GM23338 (cell line): ENCODE measurements around the gene RHOXF2. TPM values are rescaled to one million over a fixed set of nuclear protein-coding genes. Genes with fewer than 3 reads are reported as not detected.

ENCODE experiments used
- ATAC-seq: fragments of 200-7000 bp; cut with Tn5 transposase; 3 replicates; pipeline ENCODE4 v1.9.1; 2020
- DNase-seq: peaks from one replicate; pipeline ENCODE4 v3.0.0-alpha.2; 2015; ENCODE audit warnings: low spot score
- H2AFZ ChIP-seq: fragments of 200-600 bp; sonication (generic); 2 replicates; pipeline ENCODE4 v1.8.0; 2016; ENCODE audit warnings: antibody characterized with exemption, mild to moderate bottlenecking, moderate library complexity
- H3F3A ChIP-seq: fragments of 200-600 bp; sonication (generic); replicated peaks from 2 replicates; pipeline ENCODE4 v1.8.0; 2017; ENCODE audit warnings: antibody characterized with exemption, mixed run types, low read depth
- H3K27ac ChIP-seq: fragments of 200-600 bp; sonication (generic); 2 replicates; pipeline ENCODE4 v1.6.1; 2016; ENCODE audit warnings: low read depth
- H3K27me3 ChIP-seq: fragments of 200-600 bp; sonication (generic); 2 replicates; pipeline ENCODE4 v1.8.0; 2016; ENCODE audit warnings: mild to moderate bottlenecking, mixed run types, moderate library complexity; ENCODE audit not compliant: insufficient read depth
- H3K36me3 ChIP-seq: fragments of 200-600 bp; sonication (generic); 2 replicates; pipeline ENCODE4 v1.8.0; 2016; ENCODE audit warnings: mild to moderate bottlenecking; ENCODE audit not compliant: insufficient read depth
- H3K4me1 ChIP-seq: fragments of 200-600 bp; sonication (generic); 2 replicates; pipeline ENCODE4 v1.8.0; 2016; ENCODE audit warnings: mild to moderate bottlenecking, moderate library complexity; ENCODE audit not compliant: insufficient read depth
- H3K4me2 ChIP-seq: fragments of 200-600 bp; sonication (generic); 2 replicates; pipeline ENCODE4 v1.7.1; 2017; ENCODE audit warnings: mixed run types
- H3K4me3 ChIP-seq: fragments of 200-600 bp; sonication (generic); 2 replicates; pipeline ENCODE4 v1.6.1; 2016; ENCODE audit warnings: mixed run types
- H3K79me2 ChIP-seq: fragments of 200-600 bp; sonication (generic); replicated peaks from 2 replicates; pipeline ENCODE4 v1.8.0; 2017; ENCODE audit warnings: mild to moderate bottlenecking; ENCODE audit not compliant: insufficient read depth
- H3K9me2 ChIP-seq: fragments of 200-600 bp; sonication (generic); 2 replicates; pipeline ENCODE4 v1.8.0; 2017; ENCODE audit not compliant: insufficient read depth
- H4K20me1 ChIP-seq: fragments of 200-600 bp; sonication (generic); replicated peaks from 2 replicates; pipeline ENCODE4 v1.8.0; 2017; ENCODE audit warnings: mild to moderate bottlenecking; ENCODE audit not compliant: insufficient read depth
- H3K27ac Mint-ChIP-seq: 2 replicates; pipeline ENCODE4 v1.8.0; 2020; ENCODE audit warnings: inconsistent platforms, mild to moderate bottlenecking, moderate library complexity, mixed read lengths
- H3K27me3 Mint-ChIP-seq: 3 replicates; pipeline ENCODE4 v1.8.0; 2022; ENCODE audit warnings: low read depth, mild to moderate bottlenecking, moderate library complexity, mixed read lengths, inconsistent platforms; ENCODE audit not compliant: insufficient read depth, poor library complexity
- H3K36me3 Mint-ChIP-seq: 3 replicates; pipeline ENCODE4 v1.8.0; 2021; ENCODE audit warnings: low read depth, mild to moderate bottlenecking, inconsistent platforms, moderate library complexity, mixed read lengths
- H3K4me1 Mint-ChIP-seq: 3 replicates; pipeline ENCODE4 v1.8.0; 2020; ENCODE audit warnings: mild to moderate bottlenecking, inconsistent platforms, mixed read lengths
- H3K4me3 Mint-ChIP-seq: 3 replicates; pipeline ENCODE4 v1.8.0; 2021; ENCODE audit warnings: moderate library complexity, mild to moderate bottlenecking, inconsistent platforms, mixed read lengths
- H3K9me3 Mint-ChIP-seq: 3 replicates; pipeline ENCODE4 v1.8.0; 2020; ENCODE audit warnings: moderate library complexity, mild to moderate bottlenecking, inconsistent platforms, mixed read lengths
- CREB1 ChIP-seq: fragments of 250-450 bp; sonication (Bioruptor Pico); IDR thresholded peaks from 2 replicates; pipeline ENCODE4 v1.5.0; 2020; ENCODE audit warnings: low read depth, mild to moderate bottlenecking, moderate library complexity
- EZH2 ChIP-seq: fragments of 200-600 bp; sonication (generic); IDR thresholded peaks from one replicate; pipeline ENCODE4 v1.8.0; 2017; ENCODE audit warnings: antibody characterized with exemption, mild to moderate bottlenecking, low read depth; ENCODE audit not compliant: unreplicated experiment
- NANOG ChIP-seq: IDR thresholded peaks from 2 replicates; pipeline ENCODE4 v1.6.1; 2016; ENCODE audit warnings: antibody characterized with exemption, borderline replicate concordance
- POLR2AphosphoS5 ChIP-seq: IDR thresholded peaks from 2 replicates; pipeline ENCODE4 v1.6.1; 2016; ENCODE audit warnings: antibody characterized with exemption, low read depth
- STAT1 ChIP-seq: IDR thresholded peaks from one replicate; pipeline ENCODE4 v1.6.1; 2016; ENCODE audit warnings: antibody characterized with exemption; ENCODE audit not compliant: unreplicated experiment
- ZNF114 ChIP-seq: fragments of 250-450 bp; sonication (Bioruptor Pico); IDR thresholded peaks from 2 replicates; pipeline ENCODE4 v1.5.0; 2020; ENCODE audit warnings: mild to moderate bottlenecking, moderate library complexity
- ZNF331 ChIP-seq: fragments of 250-450 bp; sonication (Bioruptor Pico); IDR thresholded peaks from 2 replicates; pipeline ENCODE4 v1.5.0; 2020; ENCODE audit warnings: low read depth, mild to moderate bottlenecking, moderate library complexity
- polyA plus RNA-seq: library from polyadenylated mRNA; unstranded; fragments of >200 nt; fragmentation: Nextera tagmentation; extraction: Ambion mirVana; gene quantifications from 2 replicates; pipeline ENCODE4 v1.2.1, GENCODE V29; 2016
- total RNA-seq: library from RNA; depleted of rRNA; stranded (reverse); fragments of >200 nt; shearing (Covaris generic); gene quantifications from 2 replicates; pipeline ENCODE4 v1.2.3, GENCODE V29; 2014
- TF ChIP-seq, protein P1 (sequence below), 2 experiments: fragments of 200-600 bp in 1 of 2; sonication (generic) in 1 of 2; conservative IDR thresholded peaks; 2 replicates each; pipeline versions ENCODE4 v1.5.1 to v1.6.1; 2016 to 2017; ENCODE audit warnings: antibody characterized with exemption in 2 of 2, low read depth in 2 of 2, mild to moderate bottlenecking in 2 of 2, moderate library complexity in 1 of 2
- TF ChIP-seq, protein P2 (sequence below): IDR thresholded peaks from 2 replicates; pipeline ENCODE4 v1.6.1; 2016; ENCODE audit warnings: antibody characterized with exemption
- TF ChIP-seq, protein P3 (sequence below): fragments of 250-450 bp; sonication (Bioruptor Pico); IDR thresholded peaks from 2 replicates; pipeline ENCODE4 v1.5.0; 2020; ENCODE audit warnings: mild to moderate bottlenecking, moderate library complexity

RHOXF2 gene
- total and polyA plus RNA-seq, 2 experiments from 2014 or later: 0.27 TPM; not detected in 1

DNA sequence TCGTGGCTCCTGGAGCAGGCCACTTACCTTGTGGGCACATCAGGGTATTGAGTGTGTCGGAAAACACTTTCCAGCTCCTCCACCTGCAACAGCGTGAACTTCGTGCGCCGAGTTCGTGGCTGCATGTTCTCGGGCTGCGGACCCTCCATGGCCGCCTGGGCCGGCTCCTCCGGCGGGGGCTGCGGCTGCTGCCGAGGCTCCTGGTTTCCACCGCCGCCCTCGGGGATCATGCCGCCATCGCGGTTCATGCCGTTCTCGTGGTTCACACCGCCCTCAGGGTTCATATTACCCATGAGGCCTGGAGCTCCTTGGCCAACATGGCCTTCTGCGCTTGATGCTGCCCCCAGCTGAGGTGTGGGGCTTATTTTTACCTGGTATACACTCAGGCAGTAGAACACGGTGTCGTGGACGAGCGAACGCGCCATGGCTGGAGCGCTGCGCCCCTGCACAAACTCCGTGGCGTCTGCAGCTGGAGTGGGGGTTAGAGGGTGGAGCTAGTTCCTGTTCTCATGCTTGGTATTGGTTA is 42.9 kb upstream of the RHOXF2 start, which contains the start of gene RHOXF1:
Gene RHOXF1 (minus strand): TSS at position 476 of the 526 bp plus-strand sequence. CDS start 51 bp downstream, at position 425.
- Histone ChIP-seq H3K79me2 (no peaks in the 10 kb centered on the region), H4K20me1 (no peaks in the 10 kb centered on the region), H3K4me2 (no peak within 1 kb of the TSS), H3F3A (no peaks in the 10 kb centered on the region), H3K27ac (no peak within 1 kb of the TSS), H3K4me1 (no peaks in the 10 kb centered on the region), H2AFZ (no peak within 1 kb of the TSS), H3K4me3 (no peak within 1 kb of the TSS), H3K27me3 (no peaks in the 10 kb centered on the region), H3K36me3 (no peaks in the 10 kb centered on the region), H3K9me2 (no peaks in the 10 kb centered on the region)
- Mint-ChIP-seq H3K9me3 (no peaks in the 10 kb centered on the region), H3K4me1 (0 out of 3 replicates have a peak, but pooled peaks cover 2% of the 10 kb centered on the region), H3K4me3 (no peak within 1 kb of the TSS), H3K27ac (no peak within 1 kb of the TSS), H3K27me3 (peaks cover 3% of the 10 kb centered on the region), H3K36me3 (no peaks in the 10 kb centered on the region)
- ATAC-seq: no peak
- no peak for DNase-seq
- TF ChIP-seq, protein P1, sequence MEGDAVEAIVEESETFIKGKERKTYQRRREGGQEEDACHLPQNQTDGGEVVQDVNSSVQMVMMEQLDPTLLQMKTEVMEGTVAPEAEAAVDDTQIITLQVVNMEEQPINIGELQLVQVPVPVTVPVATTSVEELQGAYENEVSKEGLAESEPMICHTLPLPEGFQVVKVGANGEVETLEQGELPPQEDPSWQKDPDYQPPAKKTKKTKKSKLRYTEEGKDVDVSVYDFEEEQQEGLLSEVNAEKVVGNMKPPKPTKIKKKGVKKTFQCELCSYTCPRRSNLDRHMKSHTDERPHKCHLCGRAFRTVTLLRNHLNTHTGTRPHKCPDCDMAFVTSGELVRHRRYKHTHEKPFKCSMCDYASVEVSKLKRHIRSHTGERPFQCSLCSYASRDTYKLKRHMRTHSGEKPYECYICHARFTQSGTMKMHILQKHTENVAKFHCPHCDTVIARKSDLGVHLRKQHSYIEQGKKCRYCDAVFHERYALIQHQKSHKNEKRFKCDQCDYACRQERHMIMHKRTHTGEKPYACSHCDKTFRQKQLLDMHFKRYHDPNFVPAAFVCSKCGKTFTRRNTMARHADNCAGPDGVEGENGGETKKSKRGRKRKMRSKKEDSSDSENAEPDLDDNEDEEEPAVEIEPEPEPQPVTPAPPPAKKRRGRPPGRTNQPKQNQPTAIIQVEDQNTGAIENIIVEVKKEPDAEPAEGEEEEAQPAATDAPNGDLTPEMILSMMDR (conservative IDR thresholded peaks at IDR 0.05; ENCODE audit: low read depth in 2 of 2): no peak
- TF ChIP-seq CREB1 (CRISPR knock-in tag): no peak
- TF ChIP-seq EZH2: no peak
- no peak for TF ChIP-seq ZNF114 (CRISPR knock-in tag)
- TF ChIP-seq, protein P2, sequence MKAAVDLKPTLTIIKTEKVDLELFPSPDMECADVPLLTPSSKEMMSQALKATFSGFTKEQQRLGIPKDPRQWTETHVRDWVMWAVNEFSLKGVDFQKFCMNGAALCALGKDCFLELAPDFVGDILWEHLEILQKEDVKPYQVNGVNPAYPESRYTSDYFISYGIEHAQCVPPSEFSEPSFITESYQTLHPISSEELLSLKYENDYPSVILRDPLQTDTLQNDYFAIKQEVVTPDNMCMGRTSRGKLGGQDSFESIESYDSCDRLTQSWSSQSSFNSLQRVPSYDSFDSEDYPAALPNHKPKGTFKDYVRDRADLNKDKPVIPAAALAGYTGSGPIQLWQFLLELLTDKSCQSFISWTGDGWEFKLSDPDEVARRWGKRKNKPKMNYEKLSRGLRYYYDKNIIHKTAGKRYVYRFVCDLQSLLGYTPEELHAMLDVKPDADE: no peak
- TF ChIP-seq, protein P3, sequence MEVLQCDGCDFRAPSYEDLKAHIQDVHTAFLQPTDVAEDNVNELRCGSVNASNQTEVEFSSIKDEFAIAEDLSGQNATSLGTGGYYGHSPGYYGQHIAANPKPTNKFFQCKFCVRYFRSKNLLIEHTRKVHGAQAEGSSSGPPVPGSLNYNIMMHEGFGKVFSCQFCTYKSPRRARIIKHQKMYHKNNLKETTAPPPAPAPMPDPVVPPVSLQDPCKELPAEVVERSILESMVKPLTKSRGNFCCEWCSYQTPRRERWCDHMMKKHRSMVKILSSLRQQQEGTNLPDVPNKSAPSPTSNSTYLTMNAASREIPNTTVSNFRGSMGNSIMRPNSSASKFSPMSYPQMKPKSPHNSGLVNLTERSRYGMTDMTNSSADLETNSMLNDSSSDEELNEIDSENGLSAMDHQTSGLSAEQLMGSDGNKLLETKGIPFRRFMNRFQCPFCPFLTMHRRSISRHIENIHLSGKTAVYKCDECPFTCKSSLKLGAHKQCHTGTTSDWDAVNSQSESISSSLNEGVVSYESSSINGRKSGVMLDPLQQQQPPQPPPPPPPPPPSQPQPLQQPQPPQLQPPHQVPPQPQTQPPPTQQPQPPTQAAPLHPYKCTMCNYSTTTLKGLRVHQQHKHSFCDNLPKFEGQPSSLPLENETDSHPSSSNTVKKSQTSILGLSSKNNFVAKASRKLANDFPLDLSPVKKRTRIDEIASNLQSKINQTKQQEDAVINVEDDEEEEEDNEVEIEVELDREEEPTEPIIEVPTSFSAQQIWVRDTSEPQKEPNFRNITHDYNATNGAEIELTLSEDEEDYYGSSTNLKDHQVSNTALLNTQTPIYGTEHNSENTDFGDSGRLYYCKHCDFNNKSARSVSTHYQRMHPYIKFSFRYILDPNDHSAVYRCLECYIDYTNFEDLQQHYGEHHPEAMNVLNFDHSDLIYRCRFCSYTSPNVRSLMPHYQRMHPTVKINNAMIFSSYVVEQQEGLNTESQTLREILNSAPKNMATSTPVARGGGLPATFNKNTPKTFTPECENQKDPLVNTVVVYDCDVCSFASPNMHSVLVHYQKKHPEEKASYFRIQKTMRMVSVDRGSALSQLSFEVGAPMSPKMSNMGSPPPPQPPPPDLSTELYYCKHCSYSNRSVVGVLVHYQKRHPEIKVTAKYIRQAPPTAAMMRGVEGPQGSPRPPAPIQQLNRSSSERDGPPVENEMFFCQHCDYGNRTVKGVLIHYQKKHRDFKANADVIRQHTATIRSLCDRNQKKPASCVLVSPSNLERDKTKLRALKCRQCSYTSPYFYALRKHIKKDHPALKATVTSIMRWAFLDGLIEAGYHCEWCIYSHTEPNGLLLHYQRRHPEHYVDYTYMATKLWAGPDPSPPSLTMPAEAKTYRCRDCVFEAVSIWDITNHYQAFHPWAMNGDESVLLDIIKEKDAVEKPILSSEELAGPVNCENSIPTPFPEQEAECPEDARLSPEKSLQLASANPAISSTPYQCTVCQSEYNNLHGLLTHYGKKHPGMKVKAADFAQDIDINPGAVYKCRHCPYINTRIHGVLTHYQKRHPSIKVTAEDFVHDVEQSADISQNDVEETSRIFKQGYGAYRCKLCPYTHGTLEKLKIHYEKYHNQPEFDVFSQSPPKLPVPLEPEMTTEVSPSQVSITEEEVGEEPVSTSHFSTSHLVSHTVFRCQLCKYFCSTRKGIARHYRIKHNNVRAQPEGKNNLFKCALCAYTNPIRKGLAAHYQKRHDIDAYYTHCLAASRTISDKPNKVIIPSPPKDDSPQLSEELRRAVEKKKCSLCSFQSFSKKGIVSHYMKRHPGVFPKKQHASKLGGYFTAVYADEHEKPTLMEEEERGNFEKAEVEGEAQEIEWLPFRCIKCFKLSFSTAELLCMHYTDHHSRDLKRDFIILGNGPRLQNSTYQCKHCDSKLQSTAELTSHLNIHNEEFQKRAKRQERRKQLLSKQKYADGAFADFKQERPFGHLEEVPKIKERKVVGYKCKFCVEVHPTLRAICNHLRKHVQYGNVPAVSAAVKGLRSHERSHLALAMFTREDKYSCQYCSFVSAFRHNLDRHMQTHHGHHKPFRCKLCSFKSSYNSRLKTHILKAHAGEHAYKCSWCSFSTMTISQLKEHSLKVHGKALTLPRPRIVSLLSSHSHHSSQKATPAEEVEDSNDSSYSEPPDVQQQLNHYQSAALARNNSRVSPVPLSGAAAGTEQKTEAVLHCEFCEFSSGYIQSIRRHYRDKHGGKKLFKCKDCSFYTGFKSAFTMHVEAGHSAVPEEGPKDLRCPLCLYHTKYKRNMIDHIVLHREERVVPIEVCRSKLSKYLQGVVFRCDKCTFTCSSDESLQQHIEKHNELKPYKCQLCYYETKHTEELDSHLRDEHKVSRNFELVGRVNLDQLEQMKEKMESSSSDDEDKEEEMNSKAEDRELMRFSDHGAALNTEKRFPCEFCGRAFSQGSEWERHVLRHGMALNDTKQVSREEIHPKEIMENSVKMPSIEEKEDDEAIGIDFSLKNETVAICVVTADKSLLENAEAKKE (CRISPR knock-in tag): no peak
- TF ChIP-seq ZNF331 (CRISPR knock-in tag): no peak
- TF ChIP-seq NANOG: no peak
- TF ChIP-seq STAT1: no peak
- no peak for TF ChIP-seq POLR2AphosphoS5
